IMR-90 (cell line): ENCODE results near the gene TMEM259. TPM values are rescaled to one million over a fixed set of nuclear protein-coding genes. Genes with fewer than 3 reads are reported as not detected.

ENCODE experiments used
- ATAC-seq: fragments of 200-7000 bp; cut with Tn5 transposase; 2 replicates; pipeline ENCODE4 v1.9.1; 2020; ENCODE audit warnings: low read depth, mild to moderate bottlenecking, moderate library complexity
- BruUV-seq: library from RNA; stranded (reverse); fragments of 400-500 nt; replicated peaks from 2 replicates; lab custom pipeline; 2021; lab: Mats Ljungman, UMichigan
- CTCF ChIA-PET: fragments of 300-600 bp; formaldehyde crosslinking; extraction: SDS; loops from one replicate; lab custom pipeline; 2021; ENCODE audit warnings: antibody characterized with exemption; lab: Yijun Ruan, JAX
- POLR2A ChIA-PET: fragments of 300-600 bp; sonication (Branson Sonifier 250); formaldehyde crosslinking; loops from one replicate; lab custom pipeline; 2022; ENCODE audit warnings: antibody characterized with exemption; ENCODE audit not compliant: unreplicated experiment; lab: Charles Lee
- DNase-seq: peaks from one replicate; pipeline ENCODE4 v3.0.0; 2013
- H2AFZ ChIP-seq: replicated peaks from 2 replicates; pipeline ENCODE3; 2013; ENCODE audit warnings: low read length, mild to moderate bottlenecking; ENCODE audit not compliant: poor library complexity
- H2AK5ac ChIP-seq: 2 replicates; pipeline ENCODE4 v1.6.1; 2013; ENCODE audit warnings: low read depth, low read length, inconsistent platforms
- H2AK9ac ChIP-seq: replicated peaks from 2 replicates; pipeline ENCODE3; 2013; ENCODE audit warnings: mild to moderate bottlenecking, low read depth, low read length, moderate library complexity; ENCODE audit not compliant: poor library complexity
- H2BK120ac ChIP-seq: 2 replicates; pipeline ENCODE4 v1.6.1; 2013; ENCODE audit warnings: low read depth, low read length, inconsistent platforms
- H2BK15ac ChIP-seq: 3 replicates; pipeline ENCODE4 v1.6.1; 2013; ENCODE audit warnings: low read depth, low read length, inconsistent platforms
- H2BK20ac ChIP-seq: 2 replicates; pipeline ENCODE4 v1.6.1; 2013; ENCODE audit warnings: low read depth, mild to moderate bottlenecking, inconsistent platforms, low read length, moderate library complexity
- H2BK5ac ChIP-seq: 2 replicates; pipeline ENCODE4 v1.6.1; 2013; ENCODE audit warnings: mild to moderate bottlenecking, low read depth, low read length, inconsistent platforms; ENCODE audit not compliant: poor library complexity, severe bottlenecking
- H3K14ac ChIP-seq: replicated peaks from 2 replicates; pipeline ENCODE4 v1.6.1; 2013; ENCODE audit warnings: low read depth, low read length, inconsistent platforms
- H3K18ac ChIP-seq: 2 replicates; pipeline ENCODE4 v1.6.1; 2013; ENCODE audit warnings: low read depth, low read length, control low read depth
- H3K23ac ChIP-seq: 2 replicates; pipeline ENCODE4 v1.6.1; 2013; ENCODE audit warnings: low read depth, low read length, inconsistent platforms
- H3K27ac ChIP-seq: 2 replicates; pipeline ENCODE4 v1.5.1; 2013; ENCODE audit warnings: mild to moderate bottlenecking, control low read depth, low read length; ENCODE audit not compliant: insufficient read depth
- H3K27me3 ChIP-seq: 2 replicates; pipeline ENCODE4 v1.6.1; 2013; ENCODE audit warnings: low read length; ENCODE audit not compliant: control insufficient read depth, insufficient read depth
- H3K36me3 ChIP-seq: 2 replicates; pipeline ENCODE4 v1.6.1; 2013; ENCODE audit warnings: low read length, mixed read lengths; ENCODE audit not compliant: control insufficient read depth, insufficient read depth
- H3K4ac ChIP-seq: 2 replicates; pipeline ENCODE4 v1.6.1; 2013; ENCODE audit warnings: low read depth, low read length, inconsistent platforms
- H3K4me1 ChIP-seq: 2 replicates; pipeline ENCODE4 v1.6.1; 2013; ENCODE audit warnings: low read length, mixed read lengths; ENCODE audit not compliant: control insufficient read depth, insufficient read depth
- H3K4me2 ChIP-seq: 2 replicates; pipeline ENCODE4 v1.6.1; 2013; ENCODE audit warnings: low read depth, mild to moderate bottlenecking, control low read depth, low read length, moderate library complexity
- H3K4me3 ChIP-seq: 2 replicates; pipeline ENCODE4 v1.5.1; 2013; ENCODE audit warnings: low read depth, mild to moderate bottlenecking, control low read depth, low read length, moderate library complexity; ENCODE audit not compliant: insufficient read depth
- H3K56ac ChIP-seq: 2 replicates; pipeline ENCODE4 v1.6.1; 2013; ENCODE audit warnings: low read length, inconsistent platforms; ENCODE audit not compliant: insufficient read depth; ENCODE audit errors: extremely low read depth
- H3K79me1 ChIP-seq, 2 experiments: 2 replicates each; pipeline ENCODE4 v1.6.1; 2013; ENCODE audit warnings: low read length in 2 of 2, inconsistent platforms in 1 of 2, low read depth in 1 of 2
- H3K9ac ChIP-seq: 2 replicates; pipeline ENCODE4 v1.6.1; 2013; ENCODE audit warnings: low read depth, low read length, control low read depth
- H3K9me1 ChIP-seq: 2 replicates; pipeline ENCODE4 v1.6.1; 2013; ENCODE audit warnings: low read length, inconsistent platforms; ENCODE audit not compliant: insufficient read depth
- H3K9me3 ChIP-seq: 2 replicates; pipeline ENCODE4 v1.6.1; 2013; ENCODE audit warnings: low read length; ENCODE audit not compliant: control insufficient read depth, insufficient read depth
- H4K20me1 ChIP-seq: 2 replicates; pipeline ENCODE4 v1.6.1; 2013; ENCODE audit warnings: low read length, inconsistent platforms; ENCODE audit not compliant: insufficient read depth
- H4K5ac ChIP-seq: 2 replicates; pipeline ENCODE4 v1.6.1; 2013; ENCODE audit warnings: mild to moderate bottlenecking, low read depth, low read length, control low read depth
- H4K8ac ChIP-seq, 2 experiments: 2 replicates each; pipeline ENCODE4 v1.6.1; 2013; ENCODE audit warnings: low read depth in 2 of 2, low read length in 2 of 2, control low read depth in 1 of 2, inconsistent platforms in 1 of 2
- H4K91ac ChIP-seq: 2 replicates; pipeline ENCODE4 v1.6.1; 2013; ENCODE audit warnings: low read depth, low read length, inconsistent platforms; ENCODE audit not compliant: insufficient read depth
- MAFK ChIP-seq: IDR thresholded peaks from 2 replicates; pipeline ENCODE4 v1.6.1; 2012; ENCODE audit warnings: low read depth, low read length, improper control_type of control experiment
- RAD21 ChIP-seq: IDR thresholded peaks from 2 replicates; pipeline ENCODE4 v1.6.1; 2012; ENCODE audit warnings: low read length, improper control_type of control experiment
- WGBS, 2 experiments: methylation state at CpG; one replicate each; pipeline versions ENCODE4 v1.1.5 to v1.1.7; 2013; ENCODE audit warnings: missing lambda C conversion rate in 2 of 2; ENCODE audit not compliant: insufficient read length in 1 of 2; ENCODE audit errors: extremely low coverage in 2 of 2; 5-methylcytosine and 5-hydroxymethylcytosine counted together
- dilution Hi-C: fragments of 300-500 bp; cut with HindIII; formaldehyde crosslinking; loops from one replicate; pipeline ENCODE4 v1.14.3; 2018; ENCODE audit warnings: low sequenced_read_pairs; ENCODE audit not compliant: unreplicated experiment
- in situ Hi-C: fragments of 300-500 bp; cut with MboI; formaldehyde crosslinking; loops from 3 replicates; pipeline ENCODE4 v1.14.3; 2019; ENCODE audit warnings: low sequenced_read_pairs, inconsistent platforms, mixed read lengths
- intact Hi-C: fragments of 100-400 bp; cut with micrococcal nuclease; formaldehyde crosslinking; loops from 2 replicates; pipeline ENCODE4 v1.10.0; 2022
- polyA plus RNA-seq, 3 experiments: library from polyadenylated mRNA; depleted of rRNA; stranded (reverse); fragments of >200 nt; gene quantifications; 2 replicates each; pipeline ENCODE4 v1.2.3, GENCODE V29; 2012; ENCODE audit warnings: low replicate concordance in 1 of 3
- total RNA-seq: library from RNA; depleted of rRNA; stranded (reverse); fragments of >200 nt; gene quantifications from 2 replicates; pipeline ENCODE4 v1.2.3, GENCODE V29; 2012

The TMEM259 gene
- total and polyA plus RNA-seq, 2 of the 4 experiments (the other 2 are of a cell fraction) = 22.6 to 153 TPM

GRCh38 chr19:1015782-1016646 is 4.9 kb downstream of the TMEM259 start:
- intact Hi-C loops = no loop called here

More at GRCh38 chr19:1015782-1016646, 4.9 kb downstream of the TMEM259 start:
- Histone ChIP-seq H2BK120ac (no peak overlapping the region), H2BK20ac (no peak overlapping the region), H3K9me1 (peaks cover 9% of the 10 kb centered on the region; the same call in 1 of the 2 replicates), H3K27me3 (no peaks in the 10 kb centered on the region), H2AFZ (peak overlapping the region; percentile 14), H4K5ac (no peak overlapping the region), H4K91ac (no peak overlapping the region), H3K56ac (no peak overlapping the region), H2BK15ac (no peak overlapping the region), H2AK9ac (peak overlapping the region; percentile 42), H3K18ac (no peak overlapping the region), H3K79me1 (peaks cover 0 to 71% of the 10 kb centered on the region in 2 experiments; a peak in 2 of 4 replicates), H3K4me2 (peak overlapping the region; percentile 38; the same call in 1 of the 2 replicates), H3K4me1 (peaks cover 33% of the 10 kb centered on the region), H3K23ac (no peak overlapping the region), H3K36me3 (peaks cover 27% of the 10 kb centered on the region), H3K4ac (peak overlapping the region; percentile 32; the same call in 1 of the 2 replicates), H2BK5ac (peak overlapping the region; percentile 28), H2AK5ac (no peak overlapping the region; the same call in 1 of the 2 replicates), H4K8ac (no peak overlapping the region), H3K27ac (no peak overlapping the region), H3K9ac (no peak overlapping the region), H3K9me3 (no peaks in the 10 kb centered on the region), H4K20me1 (peaks cover 78% of the 10 kb centered on the region), H3K14ac (0 out of 2 replicates have a peak overlapping the region, but pooled peaks have one; percentile 0), H3K4me3 (no peak overlapping the region)
- in situ Hi-C loops = no loop called here
- 64% methylated on average over 16 of the region's 31 CpGs; no CpG with 5 or more reads in 1 of the 2 experiments for WGBS, 2 experiments
- ATAC-seq = no peak
- no TSS peak for BruUV-seq
- no peak for TF ChIP-seq RAD21
- peak; percentile 56 for TF ChIP-seq MAFK
- POLR2A ChIA-PET = interaction anchor here (0.6 kb wide), 1 partner anchor 11 kb away, joined by 3 read pairs; no protein-coding TSS in a partner anchor
- CTCF ChIA-PET = no interaction called here
- dilution Hi-C loops = no loop called here
- DNase-seq = no peak
